ENCODE data around the gene KLF17. TPM values are rescaled to one million over a fixed set of nuclear protein-coding genes. Genes with fewer than 3 reads are reported as not detected.
A peak's percentile ranks its signal among the peaks of the same experiment; 100 is the strongest.

Gene KLF17
- total RNA-seq, 1 experiment from 2014 or later: not detected

GRCh38 chr1:44101328-44101727 is 17.3 kb upstream of the KLF17 start (continued):
- no peak for TF ChIP-seq ARID4B (CRISPR knock-in tag; IDR thresholded peaks at IDR 0.05; ENCODE audit: borderline replicate concordance)
- no peak for TF ChIP-seq CDX4 (CRISPR knock-in tag; IDR thresholded peaks at IDR 0.05; ENCODE audit: borderline replicate concordance)
- no peak for TF ChIP-seq CTCF (IDR thresholded peaks at IDR 0.05)
- no peak for TF ChIP-seq RORB (CRISPR knock-in tag; IDR thresholded peaks at IDR 0.05)
- no peak for TF ChIP-seq CREM (CRISPR knock-in tag; IDR thresholded peaks at IDR 0.05)
- TF ChIP-seq SMAD3 (CRISPR knock-in tag; IDR thresholded peaks at IDR 0.05; ENCODE audit: borderline replicate concordance): no peak
- no peak for TF ChIP-seq JAZF1 (CRISPR knock-in tag; IDR thresholded peaks at IDR 0.05)
- TF ChIP-seq ERG (CRISPR knock-in tag; IDR thresholded peaks at IDR 0.05): no peak
- no peak for TF ChIP-seq ELF4 (CRISPR knock-in tag; IDR thresholded peaks at IDR 0.05; ENCODE audit: low read depth)
- TF ChIP-seq ATF2 (CRISPR knock-in tag; IDR thresholded peaks at IDR 0.05; ENCODE audit: borderline replicate concordance, low read depth): no peak

- ATAC-seq (peak; percentile 30), DNase-seq (ENCODE audit: low spot score) (peak; percentile 84)
- no peak overlapping the region for H3K27ac Mint-ChIP-seq
- peaks cover 8% of the 10 kb centered on the region for H3K4me1 Mint-ChIP-seq
- ChIA-PET POLR2A (no interaction called here), CTCF (interaction anchor here (0.7 to 2.7 kb wide), 39 partner anchors 9 to 549 kb away, joined by 3 to 23 read pairs (median 5); partner anchors contain the start of genes DMAP1 and KLF18)
- no peaks in the 10 kb centered on the region for H3K9me3 Mint-ChIP-seq
- H3K27me3 Mint-ChIP-seq (ENCODE audit: low read depth): peaks cover 8% of the 10 kb centered on the region
- H3K4me3 Mint-ChIP-seq: no peak overlapping the region
- H3K36me3 Mint-ChIP-seq: no peaks in the 10 kb centered on the region
- TF ChIP-seq ETV6 (CRISPR knock-in tag; IDR thresholded peaks at IDR 0.05): 0 out of 2 replicates have a peak, but pooled peaks have one; percentile 15
- no peak for TF ChIP-seq MYBL2 (CRISPR knock-in tag; IDR thresholded peaks at IDR 0.05)
Measured at GRCh38 chr1:44103270-44104131, 15.1 kb upstream of the KLF17 start.

All from WTC11 (cell line).